Measurements from ENCODE around the gene A2ML1.
"Not testable (repeated sequence)": the region's sequence is repeated elsewhere in the genome, so short reads cannot be mapped to it uniquely, and the experiment has no call there.

A2ML1 gene

DNA sequence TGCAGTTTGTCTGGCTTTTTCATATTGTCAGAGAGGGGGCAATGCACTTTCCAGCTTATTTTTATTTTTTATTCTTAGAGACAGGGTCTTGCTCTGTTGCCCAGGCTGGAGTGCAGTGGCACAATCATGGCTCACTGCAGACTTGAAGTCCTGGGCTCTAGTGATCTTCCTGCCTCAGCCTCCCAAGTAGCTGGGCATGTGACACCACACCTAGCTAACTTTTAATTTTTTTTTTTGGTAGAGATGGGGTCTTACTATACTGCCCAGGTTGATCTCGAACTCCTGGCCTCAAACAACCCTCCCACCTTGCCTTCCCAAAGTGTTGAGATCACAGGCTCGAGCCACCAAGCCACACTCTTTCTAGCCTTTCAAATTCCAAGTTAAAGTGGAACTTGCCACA is 3.9 kb upstream of the A2ML1 start:
- no peak for DNase-seq

GRCh38 chr12:8819666-8819980 is 2.8 kb upstream of the A2ML1 start:
- DNase-seq = no peak

- not testable (repeated sequence) for DNase-seq
These were observed 1.6 kb upstream of the A2ML1 start for GRCh38 chr12:8820676-8821407.

DNA sequence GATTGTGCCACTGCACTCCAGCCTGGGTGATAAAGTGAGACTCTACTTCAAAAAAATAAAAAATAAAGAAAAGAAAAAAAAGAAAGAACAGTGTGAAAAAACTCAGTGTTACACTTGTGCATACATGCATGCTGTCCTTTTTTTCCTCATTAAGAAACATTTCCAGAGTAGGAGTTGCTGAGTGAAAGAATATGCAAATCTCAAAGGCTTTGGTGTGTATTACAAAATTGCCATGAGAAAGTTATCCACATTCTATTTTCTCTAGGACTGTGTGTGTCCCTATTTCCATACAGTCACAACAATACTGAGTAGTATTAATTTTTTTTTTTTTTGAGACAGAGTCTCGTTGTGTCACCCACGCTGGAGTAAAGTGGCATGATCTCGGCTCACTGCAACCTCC is 830 bp upstream of the A2ML1 start:
- no peak for DNase-seq

DNA sequence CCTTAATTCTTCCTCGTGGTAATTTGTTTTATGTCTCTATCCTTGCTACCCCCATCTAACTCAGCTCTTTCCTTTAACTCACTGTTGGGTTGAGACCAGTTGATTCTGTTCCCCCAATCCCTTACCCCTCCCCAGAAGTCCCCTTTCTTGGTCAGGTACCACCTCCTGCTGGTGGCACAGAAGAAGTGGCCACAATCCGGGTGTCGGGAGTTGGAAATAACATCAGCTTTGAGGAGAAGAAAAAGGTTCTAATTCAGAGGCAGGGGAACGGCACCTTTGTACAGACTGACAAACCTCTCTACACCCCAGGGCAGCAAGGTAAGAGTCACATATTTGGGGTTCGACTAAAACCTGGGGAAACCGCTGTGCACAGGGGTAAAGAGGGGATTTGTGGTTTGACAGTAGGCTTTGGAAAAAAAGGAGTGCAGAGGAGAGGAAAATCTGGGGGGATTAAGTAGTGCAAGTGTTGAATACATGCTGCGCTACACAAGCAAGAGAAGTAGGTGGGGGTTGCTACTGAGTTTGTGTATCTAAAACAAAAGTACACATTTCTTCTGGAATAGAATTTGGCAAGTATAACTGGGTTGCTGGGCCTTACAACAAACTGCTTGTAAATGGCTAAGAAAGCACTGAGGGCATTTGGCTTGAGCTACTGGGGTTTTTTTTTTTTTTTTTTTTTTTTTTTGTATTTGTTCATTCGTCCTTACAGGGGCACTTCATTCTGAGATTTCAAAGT is 1.3 kb downstream of the A2ML1 start:
- DNase-seq = peak; percentile 32

DNA sequence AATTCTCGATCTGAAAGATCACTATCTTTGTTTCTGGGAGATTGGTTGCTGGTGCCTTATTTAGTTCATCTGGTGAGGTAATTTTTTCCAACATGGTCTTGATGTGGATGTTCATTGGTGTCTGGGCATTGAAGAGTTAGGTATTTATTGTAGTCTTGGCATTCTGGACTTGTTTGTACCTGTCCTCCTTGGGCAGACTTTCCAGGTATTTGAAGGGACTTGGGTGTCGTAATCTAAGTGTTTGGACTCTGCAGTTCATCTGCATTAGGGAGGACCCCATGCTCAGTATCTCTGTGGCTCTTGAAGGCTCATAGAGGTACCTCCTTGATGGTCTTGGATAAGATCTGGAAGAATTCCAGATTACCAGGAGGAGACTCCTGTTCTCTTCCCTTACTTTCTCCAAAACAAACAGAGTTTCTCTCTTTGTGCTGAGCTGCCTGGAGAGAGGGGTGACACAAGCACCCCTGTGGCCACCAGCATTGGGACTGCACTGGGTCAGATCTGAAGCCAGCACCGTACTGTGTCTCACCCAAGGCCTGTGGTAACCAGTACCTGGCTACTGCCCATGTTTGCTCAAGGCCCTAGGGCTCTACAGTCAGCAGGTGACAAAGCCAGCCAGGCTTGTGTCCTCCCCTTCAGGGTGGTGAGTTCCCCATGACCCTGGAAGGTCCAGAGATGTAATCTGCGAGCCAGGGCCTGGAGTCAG is 5.3 kb downstream of the A2ML1 start:
- DNase-seq = no peak

- peak; percentile 10 for DNase-seq
These were observed 6.1 kb downstream of the A2ML1 start for GRCh38 chr12:8828257-8829124.

- no peak for DNase-seq
These were observed 6.7 kb downstream of the A2ML1 start for GRCh38 chr12:8829125-8829518.

DNA sequence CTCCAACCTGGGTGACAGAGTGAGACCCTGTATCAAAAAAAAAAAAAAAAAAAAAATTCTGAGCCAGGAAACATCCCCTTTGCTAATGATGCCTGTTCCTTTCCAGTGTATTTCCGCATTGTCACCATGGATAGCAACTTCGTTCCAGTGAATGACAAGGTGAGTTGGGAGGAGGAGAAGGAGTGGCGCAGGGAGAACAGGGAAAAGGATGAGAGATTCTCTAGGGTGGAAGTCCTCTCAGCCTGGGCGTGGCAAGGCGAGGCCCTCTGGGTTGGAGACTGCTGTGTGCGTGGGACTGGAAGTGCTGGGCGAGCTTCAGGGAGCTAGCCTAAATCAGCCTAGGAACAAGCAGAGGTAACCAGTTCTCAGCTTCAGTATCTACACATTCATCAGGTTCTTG is 7.2 kb downstream of the A2ML1 start:
- DNase-seq = no peak

DNA sequence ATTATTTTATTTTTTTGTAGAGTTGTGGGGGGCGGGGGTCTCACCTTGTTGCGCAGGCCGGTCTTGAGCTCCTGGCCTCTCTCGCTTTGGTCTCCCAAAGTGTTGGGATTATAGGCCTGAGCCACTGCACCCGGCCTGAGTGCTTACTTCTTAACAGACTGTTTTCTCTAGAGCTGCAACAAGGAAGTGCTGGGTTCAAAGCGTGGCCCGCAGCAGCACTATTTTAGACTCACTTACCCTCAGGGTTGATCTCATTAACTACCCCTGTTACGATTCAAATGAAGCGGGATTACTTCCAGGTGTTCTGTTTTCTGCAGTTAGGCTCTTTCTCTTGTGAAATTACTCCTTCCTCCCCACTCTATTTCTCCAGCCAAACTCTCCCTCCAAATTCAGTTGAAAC is 8.7 kb downstream of the A2ML1 start:
- DNase-seq = no peak

- no peak for DNase-seq
These were observed 10.1 kb downstream of the A2ML1 start for GRCh38 chr12:8832500-8832899.

- no peak for DNase-seq
These were observed 11.8 kb downstream of the A2ML1 start for GRCh38 chr12:8834230-8834629.

DNA sequence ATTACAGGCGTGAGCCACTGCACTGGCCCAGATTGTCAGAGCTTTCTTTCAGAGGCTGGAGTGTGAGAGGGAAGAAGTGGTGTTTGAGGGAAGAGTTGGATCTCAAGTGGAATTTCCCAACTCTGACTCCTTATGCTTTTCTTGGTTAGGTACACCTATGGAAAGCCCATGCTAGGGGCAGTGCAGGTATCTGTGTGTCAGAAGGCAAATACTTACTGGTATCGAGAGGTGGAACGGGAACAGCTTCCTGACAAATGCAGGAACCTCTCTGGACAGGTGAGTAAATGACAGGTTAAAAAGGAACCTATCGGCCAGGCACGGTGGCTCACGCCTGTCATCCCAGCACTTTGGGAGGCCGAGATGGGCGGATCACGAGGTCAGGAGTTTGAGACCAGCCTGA is 14.9 kb downstream of the A2ML1 start:
- DNase-seq = no peak

DNA sequence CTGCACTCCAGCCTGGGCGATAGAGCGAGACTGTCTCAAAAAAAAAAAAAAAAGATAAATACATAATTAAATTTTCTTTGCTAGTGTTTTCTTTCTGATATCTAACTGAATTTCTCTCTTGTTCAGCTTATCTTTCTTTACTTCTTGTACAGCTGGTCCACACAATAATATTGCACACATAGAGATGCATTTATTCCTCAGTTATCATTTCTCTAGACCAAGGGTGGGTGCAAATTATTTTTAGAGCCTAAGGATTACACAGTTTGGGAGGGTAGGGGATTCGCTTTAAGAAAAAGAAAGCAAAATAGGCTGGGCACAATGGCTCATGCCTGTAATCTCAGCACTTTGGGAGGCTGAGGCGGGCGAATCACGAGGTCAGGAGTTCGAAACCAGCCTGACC is 17.9 kb downstream of the A2ML1 start:
- no peak for DNase-seq

DNA sequence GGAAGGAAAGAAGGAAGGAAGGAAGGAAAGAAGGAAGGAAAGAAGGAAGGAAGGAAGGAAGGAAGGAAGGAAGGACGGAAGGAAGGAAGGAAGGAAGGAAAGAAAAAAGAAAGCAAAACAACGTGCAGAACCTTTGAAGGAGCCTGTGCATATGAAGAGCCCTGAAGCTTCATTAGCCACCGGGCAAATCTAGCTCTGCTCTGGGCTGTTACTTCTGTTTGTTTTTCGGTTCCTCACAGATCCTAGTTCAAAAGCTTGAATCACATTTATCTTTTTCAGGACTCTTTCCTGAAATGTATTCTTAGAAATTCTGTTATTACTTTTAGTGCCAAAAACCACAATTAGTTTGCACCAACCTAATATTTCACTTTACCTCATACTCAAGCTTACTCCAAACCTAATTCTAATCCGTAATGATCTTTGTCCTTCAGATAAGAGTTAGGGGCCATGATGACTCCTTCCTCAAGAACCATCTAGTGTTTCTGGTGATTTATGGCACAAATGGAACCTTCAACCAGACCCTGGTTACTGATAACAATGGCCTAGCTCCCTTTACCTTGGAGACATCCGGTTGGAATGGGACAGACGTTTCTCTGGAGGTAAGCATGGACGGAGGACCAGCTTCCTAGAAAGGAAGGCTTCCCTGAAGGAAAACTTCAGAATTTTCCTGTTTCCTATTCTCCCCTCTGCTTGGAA is 18.7 kb downstream of the A2ML1 start:
- no peak for DNase-seq

- DNase-seq = no peak
These were observed 19.4 kb downstream of the A2ML1 start for GRCh38 chr12:8841778-8842177.

DNA sequence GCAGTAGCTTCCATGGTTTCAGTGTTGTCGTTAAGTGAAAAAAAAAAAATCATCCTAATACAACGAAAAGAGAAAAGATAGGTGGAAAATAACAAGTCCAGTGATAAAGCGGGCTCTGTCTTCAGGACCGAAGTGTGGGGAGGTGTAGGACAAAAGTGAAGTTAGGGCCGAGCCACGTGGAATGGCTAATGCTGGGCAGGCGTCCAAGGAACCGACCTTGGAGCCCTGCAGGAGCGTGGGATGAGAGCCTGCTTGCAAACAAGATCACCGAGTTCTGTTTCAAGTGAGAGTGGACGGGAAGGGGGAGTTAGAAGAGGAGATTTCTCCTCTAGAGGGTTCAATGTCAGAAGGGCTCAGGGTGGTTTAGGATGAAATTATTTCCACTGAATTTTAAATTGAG is 22.2 kb downstream of the A2ML1 start:
- no peak for DNase-seq

DNA sequence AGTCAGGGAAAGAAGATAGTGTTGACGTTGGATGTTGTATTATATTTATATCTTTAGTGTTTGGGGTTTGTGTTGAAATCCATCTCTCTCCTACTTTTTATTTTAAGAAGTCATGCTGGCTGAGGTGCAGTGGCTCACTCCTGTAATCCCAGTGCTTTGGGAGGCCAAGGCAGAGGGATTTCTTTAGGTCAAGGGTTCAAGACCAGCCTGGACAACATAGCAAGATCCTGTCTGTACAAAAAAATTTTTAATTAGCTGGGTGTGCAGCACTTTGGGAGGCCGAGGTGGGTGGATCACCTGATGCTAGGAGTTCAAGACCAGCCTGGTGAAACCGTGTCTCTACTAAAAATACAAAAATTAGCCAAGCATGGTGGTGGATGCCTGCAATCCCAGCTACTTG is 23.9 kb downstream of the A2ML1 start:
- DNase-seq = no peak

DNA sequence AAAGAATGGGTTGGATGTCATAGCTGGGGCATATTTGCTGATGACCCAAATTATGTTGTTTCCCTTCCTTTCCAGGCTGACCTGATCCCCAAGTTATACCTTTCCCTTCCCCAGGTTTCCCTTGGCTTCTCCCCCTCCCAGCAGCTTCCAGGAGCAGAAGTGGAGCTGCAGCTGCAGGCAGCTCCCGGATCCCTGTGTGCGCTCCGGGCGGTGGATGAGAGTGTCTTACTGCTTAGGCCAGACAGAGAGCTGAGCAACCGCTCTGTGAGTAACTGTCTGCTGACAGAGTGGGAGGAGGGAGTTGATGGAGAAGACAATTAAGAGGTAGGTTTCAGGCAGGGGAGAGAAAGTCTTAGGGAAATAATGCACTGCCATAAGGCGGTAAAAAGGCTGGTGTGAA is 25.0 kb downstream of the A2ML1 start:
- DNase-seq = no peak

GRCh38 chr12:8849876-8850275 is 27.5 kb downstream of the A2ML1 start:
- DNase-seq = peak; percentile 33

- no peak for DNase-seq
These were observed 29.7 kb downstream of the A2ML1 start for GRCh38 chr12:8852119-8852518.

DNA sequence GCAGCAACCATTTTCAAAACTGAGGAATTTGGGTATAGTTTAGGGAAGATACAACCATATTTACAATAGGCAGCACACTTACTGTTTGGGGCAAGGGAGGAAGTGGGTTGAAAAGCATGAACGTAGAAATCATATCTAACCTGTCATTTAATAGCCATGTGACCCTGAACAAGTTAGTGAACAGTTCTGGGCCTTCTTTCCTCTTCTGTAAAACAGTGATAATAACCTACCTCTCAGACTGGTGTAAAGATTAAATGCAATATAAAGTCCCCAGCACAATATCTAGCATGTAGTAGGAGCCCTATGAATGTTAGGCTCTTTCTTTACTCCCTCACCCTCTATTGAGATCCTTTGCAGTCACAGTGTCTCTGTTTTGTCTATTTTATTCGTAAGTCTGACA is 33.5 kb downstream of the A2ML1 start:
- DNase-seq = peak; percentile 60

DNA sequence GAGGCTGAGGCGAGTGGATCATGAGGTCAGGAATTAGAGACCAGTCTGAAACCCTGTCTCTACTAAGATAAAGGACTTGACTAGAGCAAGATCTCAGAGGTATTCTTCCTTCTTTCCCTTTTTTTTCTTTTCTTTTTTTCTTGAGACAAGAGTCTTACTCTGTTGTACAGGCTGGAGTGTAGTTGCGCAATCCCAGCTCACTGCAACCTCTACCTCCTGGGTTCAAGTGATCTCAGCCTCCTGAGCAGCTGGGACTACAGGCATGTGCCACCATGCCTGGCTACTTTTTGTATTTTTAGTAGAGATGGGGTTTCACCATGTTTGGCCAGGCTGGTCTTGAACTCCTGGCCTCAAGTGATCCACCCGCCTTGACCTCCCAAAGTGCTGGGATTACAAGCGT is 37.0 kb downstream of the A2ML1 start:
- peak; percentile 35 for DNase-seq

Data from OCI-M1 (cell line).